IPS-11a (cell line): ENCODE data around the gene PTPRM.

Source experiments
- H3K4me3 ChIP-seq: one replicate; pipeline ENCODE4 v1.5.1; 2013; ENCODE audit warnings: low read depth, low read length, control low read depth

Gene PTPRM

GRCh38 chr18:7567474-7568425 lies 634 bp downstream of the PTPRM start:
- H3K4me3 ChIP-seq, result peak overlapping the region; percentile 67

- H3K4me3 ChIP-seq, result peak overlapping the region; percentile 67
Measured at GRCh38 chr18:7568426-7568825, 1.3 kb downstream of the PTPRM start.

DNA sequence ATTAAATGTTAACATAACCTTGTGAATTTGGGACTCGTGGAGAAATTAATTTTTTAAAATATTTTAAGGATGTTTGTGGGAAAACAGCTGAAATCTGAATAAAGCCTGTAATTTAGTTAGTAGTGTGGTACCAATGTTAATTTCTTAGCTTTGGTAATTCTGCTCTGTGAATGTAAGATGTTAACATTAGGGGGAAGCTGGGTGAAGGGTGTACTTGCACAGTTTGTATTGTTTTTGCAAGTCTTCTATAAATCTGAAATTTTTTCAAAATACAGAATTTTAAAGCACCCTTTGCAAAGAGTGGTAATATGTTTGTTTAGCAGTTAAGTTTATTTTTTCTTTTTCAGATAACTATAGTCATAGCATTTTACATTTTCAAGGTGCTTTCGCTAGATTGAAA lies 4.5 kb downstream of the PTPRM start:
- H3K4me3 ChIP-seq, result no peak overlapping the region

GRCh38 chr18:7572822-7573221 lies 5.7 kb downstream of the PTPRM start:
- no peak overlapping the region for H3K4me3 ChIP-seq

DNA sequence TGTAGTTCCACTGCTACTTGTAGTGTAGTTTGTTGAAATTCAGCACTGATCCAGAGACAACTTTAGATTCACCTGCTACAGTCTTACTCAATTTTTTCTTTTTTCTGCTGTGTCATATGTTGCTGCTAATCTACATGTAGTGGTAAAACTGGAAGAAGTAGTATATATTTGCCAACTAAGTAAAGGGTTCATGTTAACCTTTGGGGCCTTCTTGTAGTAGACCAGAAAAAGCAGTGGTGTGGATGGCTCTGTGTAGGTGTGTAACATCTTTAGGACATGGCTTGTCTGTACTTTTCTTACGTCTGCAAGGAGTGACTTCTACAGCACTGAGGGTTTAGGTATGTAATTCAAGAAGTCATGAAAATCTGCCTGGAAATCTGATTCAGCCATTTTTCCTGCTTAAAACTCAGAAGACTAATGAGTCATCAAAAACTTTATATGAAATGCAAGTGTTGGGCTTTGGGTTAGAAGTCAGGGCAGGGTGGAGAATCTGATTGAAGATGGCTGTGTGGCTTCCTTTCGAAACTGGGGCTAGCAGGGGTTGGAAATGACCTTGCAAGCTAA lies 8.4 kb downstream of the PTPRM start:
- no peak overlapping the region for H3K4me3 ChIP-seq

GRCh38 chr18:7576077-7576476 lies 9.0 kb downstream of the PTPRM start:
- no peak overlapping the region for H3K4me3 ChIP-seq

GRCh38 chr18:7576685-7577084 lies 9.6 kb downstream of the PTPRM start:
- no peak overlapping the region for H3K4me3 ChIP-seq

GRCh38 chr18:7577706-7578105 lies 10.6 kb downstream of the PTPRM start:
- H3K4me3 ChIP-seq, result no peak overlapping the region

- no peak overlapping the region for H3K4me3 ChIP-seq
Measured at GRCh38 chr18:7579176-7579917, 12.2 kb downstream of the PTPRM start.

DNA sequence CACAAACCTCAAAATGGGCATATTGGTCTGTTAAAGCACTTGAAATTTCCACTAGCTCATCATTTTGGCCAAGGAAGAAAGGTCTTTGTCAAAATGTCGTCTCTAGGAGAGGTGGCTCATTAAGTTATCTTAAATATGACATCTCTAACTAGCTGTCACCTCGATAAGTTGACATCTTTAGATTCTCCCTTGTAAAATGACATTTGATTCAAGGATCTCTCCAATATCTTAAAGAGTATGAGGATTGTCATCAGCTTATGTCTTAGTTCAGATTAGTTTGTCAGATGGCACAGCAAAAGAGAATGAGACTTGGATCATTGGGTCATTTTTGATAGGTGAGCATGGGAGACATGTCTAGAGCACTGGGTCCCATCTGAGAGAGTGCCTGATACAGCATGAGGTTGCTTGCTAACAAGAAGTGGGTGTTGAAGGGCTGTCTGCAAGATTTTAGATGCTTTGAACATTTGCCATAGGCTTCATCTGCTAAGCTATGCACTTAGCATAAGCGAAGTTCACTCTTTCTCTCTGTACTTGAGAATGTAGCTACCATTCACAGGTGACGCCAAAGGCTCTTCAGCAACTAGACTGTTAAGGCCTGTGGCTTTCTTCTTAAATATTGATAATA lies 12.9 kb downstream of the PTPRM start:
- H3K4me3 ChIP-seq, result no peak overlapping the region

GRCh38 chr18:7584646-7585275 lies 17.6 kb downstream of the PTPRM start:
- H3K4me3 ChIP-seq, result no peak overlapping the region

GRCh38 chr18:7585276-7585670 lies 18.2 kb downstream of the PTPRM start:
- no peak overlapping the region for H3K4me3 ChIP-seq

GRCh38 chr18:7586379-7586778 lies 19.3 kb downstream of the PTPRM start:
- H3K4me3 ChIP-seq, result no peak overlapping the region

GRCh38 chr18:7590826-7591560 lies 23.9 kb downstream of the PTPRM start:
- no peak overlapping the region for H3K4me3 ChIP-seq

- no peak overlapping the region for H3K4me3 ChIP-seq
Measured at GRCh38 chr18:7592305-7593071, 25.4 kb downstream of the PTPRM start.

DNA sequence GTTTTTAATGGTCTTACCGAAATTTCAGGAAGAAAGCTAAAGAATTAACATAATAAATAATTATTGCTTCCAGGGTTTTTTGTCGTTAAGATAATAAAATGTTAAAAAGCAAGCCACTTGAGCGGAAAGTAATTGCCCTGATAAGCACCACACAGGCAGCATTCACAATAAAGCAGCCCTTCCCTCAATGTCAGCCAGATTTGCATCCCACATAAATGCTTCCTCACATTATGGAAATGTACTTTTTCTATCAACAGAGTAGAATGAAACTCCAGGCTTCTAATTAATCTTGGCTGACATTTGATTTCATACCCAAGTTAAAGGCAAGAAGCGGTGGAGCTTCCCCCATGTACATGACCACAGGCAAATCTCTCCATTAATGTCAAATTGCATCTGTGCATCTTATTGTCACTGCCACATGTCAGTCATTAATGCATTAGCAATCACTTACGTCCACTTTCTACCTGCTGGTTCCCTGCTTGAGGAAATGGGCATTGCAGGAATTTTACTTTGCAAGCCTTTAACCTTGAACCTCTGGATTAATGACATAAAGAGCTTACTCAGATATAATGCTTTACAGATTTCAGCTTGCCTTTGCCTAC lies 26.2 kb downstream of the PTPRM start:
- H3K4me3 ChIP-seq, result no peak overlapping the region

- H3K4me3 ChIP-seq, result no peak overlapping the region
Measured at GRCh38 chr18:7596147-7596546, 29.0 kb downstream of the PTPRM start.

- no peak overlapping the region for H3K4me3 ChIP-seq
Measured at GRCh38 chr18:7597500-7597899, 30.4 kb downstream of the PTPRM start.
